ENCODE data around the gene CD48.

The CD48 gene, protein sequence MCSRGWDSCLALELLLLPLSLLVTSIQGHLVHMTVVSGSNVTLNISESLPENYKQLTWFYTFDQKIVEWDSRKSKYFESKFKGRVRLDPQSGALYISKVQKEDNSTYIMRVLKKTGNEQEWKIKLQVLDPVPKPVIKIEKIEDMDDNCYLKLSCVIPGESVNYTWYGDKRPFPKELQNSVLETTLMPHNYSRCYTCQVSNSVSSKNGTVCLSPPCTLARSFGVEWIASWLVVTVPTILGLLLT

DNA sequence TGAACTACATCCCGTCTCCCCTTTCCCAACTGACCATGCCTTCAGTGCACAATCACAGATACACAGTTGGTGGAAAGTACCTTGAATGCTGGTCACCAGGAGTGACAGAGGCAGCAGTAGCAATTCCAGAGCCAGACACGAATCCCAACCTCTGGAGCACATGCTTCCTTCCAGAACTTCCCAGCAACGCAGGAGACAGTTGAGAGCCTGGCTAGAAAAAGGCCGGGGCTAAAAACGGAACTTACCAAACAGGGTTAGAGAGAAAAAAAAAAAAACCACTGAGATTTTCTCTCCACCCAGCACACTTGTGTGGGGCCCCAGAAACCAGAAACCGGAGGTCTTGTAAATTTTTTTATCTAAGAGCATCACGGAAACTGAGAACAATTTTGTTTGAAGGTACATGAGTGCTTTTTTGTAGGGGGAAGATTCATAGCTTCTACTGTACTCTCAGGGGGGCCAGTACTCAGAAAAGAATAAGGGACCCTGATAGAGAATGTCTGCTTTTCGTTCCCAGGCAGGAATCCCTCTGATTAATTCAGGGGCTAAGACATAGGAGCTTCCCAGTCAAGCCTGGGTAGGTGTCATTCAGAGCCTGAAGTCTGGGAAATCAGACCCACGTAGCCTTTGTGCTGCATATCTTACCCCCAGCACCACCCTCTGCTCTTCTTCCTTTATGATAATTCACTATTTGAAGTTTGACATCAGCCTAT is at the start of gene CD48:
TSS of gene CD48 (minus strand) at position 221 of the 710 bp plus-strand sequence. CDS start at position 162, 59 bp downstream.
- DNase-seq (ENCODE audit: low read depth) = no peak

DNA sequence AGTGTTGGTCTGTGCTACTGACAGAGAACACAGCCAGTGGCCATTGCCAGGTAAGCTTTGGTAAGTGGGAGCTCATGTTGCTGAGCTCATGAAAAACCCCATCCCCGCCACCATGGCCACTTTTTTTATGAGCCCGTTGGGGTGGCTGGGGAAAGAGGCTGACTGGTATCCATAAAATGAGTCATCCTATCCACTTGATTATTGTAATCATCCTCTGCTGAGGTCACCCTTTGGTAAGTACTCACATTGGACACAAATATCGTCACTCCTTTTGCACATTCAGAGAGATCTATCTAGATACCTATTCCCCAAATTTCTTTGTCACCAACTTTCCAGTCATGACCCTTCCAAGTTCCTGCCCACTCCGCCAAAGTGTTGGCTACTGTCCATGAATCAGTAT is 49.4 kb upstream of the CD48 start:
- no peak for DNase-seq (ENCODE audit: low read depth)

DNA sequence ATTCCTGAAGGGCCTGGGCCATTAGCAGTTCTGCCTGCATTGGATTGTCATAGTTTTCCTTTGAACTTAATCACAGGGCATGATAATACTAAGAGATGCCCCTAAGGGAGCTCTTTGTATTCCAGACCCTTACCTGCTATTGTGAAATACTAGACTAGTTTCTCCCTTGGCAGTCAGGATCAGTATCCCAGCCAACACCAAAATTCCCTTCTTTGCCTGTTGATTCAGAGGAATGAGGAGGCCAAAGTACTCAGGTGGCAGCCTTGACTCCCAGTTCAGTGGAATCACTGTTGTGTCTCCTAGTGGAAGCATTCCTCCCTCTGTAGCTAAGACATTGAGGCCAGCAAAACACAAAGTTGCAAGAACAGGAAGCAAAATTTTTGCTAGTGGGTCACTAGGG is 48.1 kb upstream of the CD48 start:
- DNase-seq (ENCODE audit: low read depth) = no peak

DNA sequence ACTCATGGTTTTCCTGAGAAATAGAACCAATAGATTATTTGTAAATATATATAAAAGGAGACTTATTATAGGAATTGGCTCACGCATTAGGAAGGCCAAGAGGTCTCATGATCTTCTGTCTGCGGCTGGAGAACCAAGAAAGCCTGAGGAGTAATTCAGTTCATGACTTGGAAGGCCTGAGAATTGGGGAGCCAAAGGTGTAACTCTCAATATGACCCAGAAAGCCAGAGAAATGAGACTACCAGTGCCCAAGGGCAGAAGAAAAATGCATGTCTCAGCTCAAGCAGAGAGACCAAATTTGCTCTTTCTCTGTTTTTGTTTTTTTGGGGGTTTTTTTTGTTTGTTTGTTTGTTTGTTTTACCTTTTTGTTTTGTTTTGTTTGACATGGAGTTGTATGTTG is 46.9 kb upstream of the CD48 start:
- DNase-seq (ENCODE audit: low read depth) = no peak

DNA sequence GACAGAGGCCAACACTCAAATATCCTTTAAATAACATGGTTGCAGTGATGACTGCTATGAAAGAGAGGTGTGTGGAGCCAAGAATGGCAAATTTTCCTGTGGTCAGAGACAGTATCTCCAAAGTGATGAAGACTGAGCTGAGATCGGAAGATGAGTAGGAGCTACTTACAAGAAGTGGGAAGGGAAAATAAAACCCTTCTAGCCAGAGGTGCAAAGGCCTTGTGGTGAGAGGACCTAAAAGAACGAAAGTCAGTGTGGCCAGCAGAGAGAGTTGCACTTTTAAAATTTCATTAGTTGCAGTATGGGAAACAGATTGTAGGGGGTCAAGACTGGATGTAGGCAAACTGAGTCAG is 45.2 kb upstream of the CD48 start:
- no peak for DNase-seq (ENCODE audit: low read depth)

DNA sequence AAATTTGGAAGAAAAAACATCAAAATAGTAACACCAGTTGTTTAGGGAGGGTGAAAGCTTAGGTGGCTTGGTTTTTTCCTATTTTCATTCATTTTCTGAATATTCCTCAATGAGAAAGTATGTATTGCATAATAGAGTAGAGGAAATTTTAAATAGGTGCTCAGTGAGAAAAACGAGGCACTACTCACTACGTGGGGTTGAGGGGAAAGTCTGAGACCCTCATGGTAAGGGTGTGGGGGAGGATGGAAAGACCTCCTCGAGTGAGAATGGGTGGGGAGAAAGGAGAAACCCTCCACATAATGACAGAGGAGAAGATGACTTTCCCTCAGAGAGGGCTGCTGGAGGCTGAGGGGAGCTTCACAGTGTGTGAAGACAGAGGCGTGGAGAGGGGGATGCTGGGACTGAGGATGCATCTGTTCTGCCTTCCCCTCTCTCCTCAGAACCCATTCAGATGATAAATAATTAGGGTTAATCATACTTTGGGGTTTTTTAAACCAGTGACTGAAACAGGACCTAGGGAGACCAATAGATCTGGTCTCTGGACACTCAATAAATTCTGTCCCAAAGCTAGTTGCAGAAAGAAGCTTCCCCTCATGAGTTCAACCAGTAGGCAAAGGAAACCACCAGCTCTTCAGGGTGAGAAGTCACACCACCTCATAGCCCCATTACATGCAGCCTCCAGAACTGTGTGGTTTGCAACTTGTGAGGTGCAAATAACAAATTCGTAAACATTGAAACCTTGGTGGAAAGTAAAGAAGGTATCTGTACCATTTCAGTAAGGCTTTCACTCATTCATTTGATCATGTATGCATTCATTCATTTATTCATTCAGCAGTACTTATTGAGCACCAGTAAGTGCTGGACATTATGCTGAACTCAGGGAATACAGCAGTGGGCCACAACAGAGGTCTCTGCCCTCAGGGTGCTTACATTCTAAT is 44.6 kb upstream of the CD48 start:
- no peak for DNase-seq (ENCODE audit: low read depth)

DNA sequence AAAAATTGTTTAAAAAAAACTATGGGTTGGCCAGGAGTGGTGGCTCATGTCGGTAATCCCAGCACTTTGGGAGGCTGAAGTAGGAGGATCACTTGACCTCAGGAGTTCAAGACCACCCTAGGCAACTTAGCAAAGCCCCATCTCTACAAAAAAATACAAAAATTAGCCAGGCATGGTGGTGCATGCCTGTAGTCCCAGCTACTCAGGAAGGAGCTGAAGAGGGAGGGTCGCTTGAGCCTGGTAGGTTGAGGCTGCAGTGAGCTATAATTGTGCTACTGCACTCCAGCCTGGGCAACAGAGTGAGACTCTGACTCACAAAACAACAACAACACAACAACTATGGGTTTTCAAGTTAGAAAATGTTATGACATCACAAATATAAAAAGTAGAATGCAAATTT is 43.8 kb upstream of the CD48 start:
- DNase-seq (ENCODE audit: low read depth) = no peak

DNA sequence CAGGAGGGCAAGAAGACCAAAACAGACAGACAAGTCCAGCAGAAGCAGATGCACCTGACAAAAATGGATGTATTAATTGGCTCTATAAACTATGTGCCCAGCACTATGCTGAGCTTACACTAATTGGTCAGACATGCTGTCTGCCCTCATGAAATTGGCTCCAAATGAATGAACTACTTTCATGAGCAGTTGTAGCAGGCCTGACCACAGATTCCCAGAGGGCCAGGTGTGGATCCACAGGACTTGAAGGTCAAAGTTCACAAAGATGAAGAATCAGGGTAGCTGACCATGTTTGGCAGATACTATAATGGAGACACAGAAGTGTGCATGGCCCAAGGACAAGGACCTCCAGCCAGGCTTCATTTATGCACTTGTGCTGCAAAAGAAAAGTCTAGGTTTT is 42.0 kb upstream of the CD48 start:
- no peak for DNase-seq (ENCODE audit: low read depth)

DNA sequence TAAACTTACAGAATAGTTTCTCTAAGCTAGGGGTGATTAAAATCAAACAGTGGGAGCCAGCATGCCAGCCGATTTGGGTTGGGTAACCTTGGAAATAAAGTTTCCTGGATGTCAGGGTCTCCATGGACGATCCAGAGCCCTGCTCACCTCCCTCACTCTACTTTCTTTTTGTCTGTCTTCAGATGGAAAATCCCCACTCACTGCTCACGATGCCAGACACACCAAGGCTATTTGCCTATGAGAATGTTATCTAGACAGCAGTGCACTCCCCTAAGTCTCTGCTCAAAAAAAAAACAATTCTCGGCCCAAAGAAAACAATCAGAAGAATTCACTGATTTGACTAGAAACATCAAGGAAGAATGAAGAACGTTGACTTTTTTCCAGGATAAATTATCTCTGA is 41.3 kb upstream of the CD48 start:
- no peak for DNase-seq (ENCODE audit: low read depth)

DNA sequence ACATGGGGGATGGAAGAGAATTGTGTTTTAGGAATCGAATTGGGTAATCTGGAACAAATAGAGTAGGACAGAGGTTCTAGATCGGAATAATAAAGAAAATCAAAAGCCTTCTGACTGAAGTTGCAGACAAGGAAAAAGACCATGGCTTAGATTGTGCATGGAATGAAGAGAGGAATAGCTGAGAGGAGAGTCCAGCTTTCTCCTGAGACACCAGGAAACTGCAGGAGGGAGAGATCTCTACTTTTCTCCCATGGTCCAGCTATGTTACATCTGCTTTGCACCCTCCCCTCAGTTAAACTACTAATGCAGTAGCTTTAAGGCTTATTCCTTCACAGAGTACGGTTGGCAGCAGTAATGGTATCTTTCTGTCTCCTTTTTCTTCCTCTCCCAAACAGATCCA is 40.8 kb upstream of the CD48 start:
- DNase-seq (ENCODE audit: low read depth) = no peak

DNA sequence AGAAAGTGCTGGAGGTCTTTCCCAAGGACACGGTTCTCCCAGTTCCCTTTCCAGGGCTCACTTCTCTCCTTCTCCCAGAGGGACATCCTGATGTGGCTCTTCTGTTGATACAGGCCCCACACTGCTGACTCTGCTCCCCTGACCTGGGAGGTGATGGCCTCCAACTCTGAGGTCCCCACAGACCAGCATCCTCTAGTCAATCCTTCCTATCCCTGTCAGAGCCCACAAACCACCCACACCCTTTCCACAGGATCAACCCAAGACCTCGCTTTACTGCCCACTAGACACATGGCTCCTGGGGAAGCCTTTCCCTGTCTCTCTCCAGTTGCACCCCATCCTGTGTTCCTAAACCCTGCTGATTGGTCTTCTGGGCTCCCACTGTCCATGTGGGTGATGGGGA is 39.0 kb upstream of the CD48 start:
- DNase-seq (ENCODE audit: low read depth) = no peak

DNA sequence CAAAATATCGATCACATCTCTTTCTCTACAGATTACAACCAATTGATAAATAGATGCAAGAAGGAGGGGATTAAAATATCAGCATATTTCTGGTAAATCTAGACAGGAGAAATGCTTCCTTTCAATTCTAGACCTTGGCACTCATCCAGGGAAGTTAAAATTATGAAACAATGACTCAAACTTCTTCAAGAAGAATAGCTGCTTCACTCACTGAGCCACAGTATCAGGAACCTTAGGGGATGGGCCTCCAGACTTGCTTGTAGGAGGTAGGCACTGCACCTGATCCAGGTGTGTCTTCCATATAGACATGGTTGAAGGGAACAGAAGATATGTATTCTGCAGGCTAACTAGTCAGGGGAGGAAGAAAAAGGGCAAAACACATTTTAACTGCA is 37.3 kb upstream of the CD48 start:
- DNase-seq (ENCODE audit: low read depth) = no peak

DNA sequence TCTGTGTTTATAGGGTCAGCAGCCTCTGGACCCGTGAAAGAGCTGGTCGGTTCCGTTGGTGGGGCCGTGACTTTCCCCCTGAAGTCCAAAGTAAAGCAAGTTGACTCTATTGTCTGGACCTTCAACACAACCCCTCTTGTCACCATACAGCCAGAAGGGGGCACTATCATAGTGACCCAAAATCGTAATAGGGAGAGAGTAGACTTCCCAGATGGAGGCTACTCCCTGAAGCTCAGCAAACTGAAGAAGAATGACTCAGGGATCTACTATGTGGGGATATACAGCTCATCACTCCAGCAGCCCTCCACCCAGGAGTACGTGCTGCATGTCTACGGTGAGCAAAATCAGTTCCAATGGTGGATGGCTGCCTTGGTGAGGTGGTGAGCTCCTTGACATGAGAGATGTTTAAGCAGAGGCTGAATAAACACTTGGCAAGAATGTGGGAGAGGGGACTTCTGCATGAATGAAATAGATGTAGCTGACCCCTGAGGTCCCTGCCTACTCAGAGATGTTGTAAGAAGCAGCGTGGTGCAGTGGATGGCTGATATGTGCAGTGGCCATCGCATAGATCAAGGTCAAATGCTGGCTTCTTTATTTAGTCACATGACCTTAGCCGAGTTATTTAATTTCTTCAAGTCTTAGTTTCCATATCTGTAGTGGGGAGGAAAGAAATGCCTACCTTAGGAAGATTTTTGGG is 36.7 kb upstream of the CD48 start:
- DNase-seq (ENCODE audit: low read depth) = no peak

DNA sequence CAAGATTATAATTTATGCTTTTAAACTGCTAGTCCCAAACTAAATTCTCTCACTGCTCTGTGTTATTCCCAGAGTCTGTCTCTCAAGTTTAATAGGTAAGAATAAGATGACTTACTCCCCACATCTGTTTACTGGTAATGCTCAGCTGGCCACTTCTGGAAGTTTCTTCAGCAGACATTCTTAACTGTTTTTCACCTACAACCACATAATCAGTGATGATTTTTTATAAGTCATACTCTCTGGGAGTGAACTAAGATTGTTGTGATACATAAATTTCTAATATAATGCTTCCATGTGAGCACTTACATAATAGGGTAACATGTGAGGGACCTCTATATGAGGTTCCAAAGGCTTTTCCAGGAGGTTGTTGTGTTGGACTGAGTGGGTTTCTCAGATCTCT is 36.1 kb upstream of the CD48 start:
- DNase-seq (ENCODE audit: low read depth) = no peak

DNA sequence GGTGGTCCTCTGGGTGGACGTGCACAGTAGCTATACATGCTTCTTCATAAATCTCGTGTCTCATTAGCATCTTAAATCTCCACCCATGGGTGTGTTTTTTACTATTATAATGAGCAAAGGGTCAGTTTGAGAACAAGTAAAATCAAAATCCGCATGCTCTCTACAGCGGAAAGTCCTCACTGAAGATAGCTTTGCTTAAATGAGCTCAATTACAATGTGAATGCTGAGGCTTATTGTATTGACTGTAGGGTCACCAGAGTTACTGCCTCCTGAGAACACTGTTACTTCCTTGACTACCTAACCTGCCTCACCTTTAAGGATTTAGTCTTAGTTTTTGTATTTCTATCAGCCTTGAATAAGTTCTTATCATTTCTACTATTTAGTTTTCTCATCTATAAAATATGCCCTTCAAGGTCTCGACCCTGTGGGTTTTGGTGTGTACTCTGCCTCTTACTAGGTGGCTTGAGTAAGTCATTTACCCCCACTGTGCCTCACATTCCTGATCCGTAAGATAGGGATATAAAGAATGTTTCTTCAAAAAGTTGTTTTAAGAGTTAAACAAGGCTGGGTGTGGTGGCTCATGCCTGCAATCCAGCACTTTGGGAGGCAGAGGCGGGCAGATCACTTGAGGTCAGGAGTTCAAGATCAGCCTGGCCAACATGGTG is 35.3 kb upstream of the CD48 start:
- DNase-seq (ENCODE audit: low read depth) = no peak

DNA sequence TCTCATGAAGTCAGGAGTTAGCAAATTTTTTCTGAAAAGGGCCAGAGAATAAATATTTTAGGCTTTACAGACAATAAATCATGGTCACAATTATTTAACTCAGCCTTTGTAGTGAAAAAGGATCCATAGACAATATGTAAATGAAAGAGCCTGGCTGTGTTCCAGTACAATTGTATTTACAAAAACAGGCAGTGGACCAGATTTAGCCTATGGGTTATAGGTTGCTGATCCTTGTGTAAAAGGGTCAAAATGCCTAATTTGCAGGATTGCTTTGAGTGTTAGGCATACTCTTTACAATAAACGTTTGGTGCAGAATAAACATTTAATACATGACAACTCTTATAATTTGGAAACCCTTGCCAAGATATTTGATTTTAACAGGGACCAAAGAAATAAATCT is 33.9 kb upstream of the CD48 start:
- no peak for DNase-seq (ENCODE audit: low read depth)

DNA sequence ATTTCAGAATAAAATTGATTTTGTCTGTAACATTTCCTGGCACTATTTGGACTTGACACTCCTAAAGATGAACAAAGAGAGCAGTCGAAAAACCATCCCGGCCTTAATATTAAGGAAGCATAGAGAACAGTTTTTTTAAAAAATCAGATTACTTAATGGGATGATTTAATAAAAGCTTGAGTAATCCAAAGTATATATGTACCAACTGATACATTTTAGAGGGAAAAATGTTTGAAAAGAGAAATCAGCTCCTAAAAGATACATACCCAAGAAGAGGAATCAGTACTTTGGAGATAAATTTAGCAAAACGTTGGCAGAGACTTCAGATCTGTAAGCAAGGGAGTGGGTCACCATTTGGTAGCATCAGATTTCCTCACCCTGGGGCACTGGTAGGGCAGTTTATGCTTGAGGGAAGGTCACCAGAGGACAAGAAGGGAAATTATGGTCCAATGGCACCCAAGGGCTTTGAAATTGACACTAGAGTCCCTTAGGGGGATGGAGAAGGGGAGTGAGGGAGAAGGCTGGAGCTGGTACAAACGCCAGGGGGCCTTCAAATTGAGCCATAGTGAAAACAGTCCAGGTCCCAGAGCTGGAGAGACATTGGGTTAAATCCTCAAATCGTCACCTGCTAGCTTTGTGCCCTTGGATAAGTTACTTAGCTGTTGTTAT is 33.4 kb upstream of the CD48 start:
- no peak for DNase-seq (ENCODE audit: low read depth)

DNA sequence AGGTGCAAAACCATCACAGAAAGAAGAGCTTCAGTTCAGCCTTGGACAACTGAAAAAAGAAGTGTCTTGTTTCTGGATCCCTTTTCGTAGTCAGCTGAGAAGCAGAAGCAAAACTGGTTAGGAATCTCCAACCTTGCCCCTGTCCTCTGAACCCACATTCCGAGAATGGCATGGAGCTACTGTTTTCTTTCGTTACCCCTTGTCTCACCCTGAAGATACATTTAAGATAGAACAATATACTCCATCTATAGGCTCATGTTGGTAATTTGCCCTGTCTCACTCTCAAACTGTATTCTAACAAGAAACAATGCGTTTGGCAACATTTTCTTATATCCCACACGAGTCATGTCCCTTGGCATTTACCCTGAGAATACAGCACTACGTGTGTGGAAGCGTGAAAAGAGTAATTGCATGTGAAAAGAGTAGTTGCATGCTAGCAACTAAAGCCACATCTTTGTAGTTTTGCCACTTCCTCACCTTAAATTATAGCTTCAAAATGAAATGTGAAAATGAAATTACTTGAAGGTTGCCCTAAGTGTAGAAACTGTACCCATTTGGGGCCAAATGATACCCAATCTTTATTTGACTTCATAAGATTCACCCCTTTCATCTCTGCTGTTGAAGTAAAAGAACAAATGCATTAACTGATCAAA is 32.7 kb upstream of the CD48 start:
- DNase-seq (ENCODE audit: low read depth) = no peak

DNA sequence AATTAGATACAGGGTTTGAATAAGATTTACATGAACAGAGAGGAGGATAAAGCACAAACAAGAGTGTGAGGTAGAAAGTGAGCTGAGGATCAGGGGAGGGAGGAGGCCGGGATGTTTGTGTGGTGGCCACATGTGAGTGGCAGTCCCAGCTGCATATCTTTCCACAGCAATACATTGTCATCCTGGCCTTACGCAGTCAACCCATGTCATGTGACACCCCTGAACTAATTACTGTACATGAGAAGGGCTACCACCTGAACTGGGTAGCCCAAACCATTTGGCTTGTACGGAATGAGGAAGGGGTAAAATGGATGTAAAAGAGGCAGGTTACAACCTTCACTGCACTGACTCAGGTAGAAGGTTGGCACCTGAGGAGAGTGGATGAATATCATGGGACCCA is 31.6 kb upstream of the CD48 start:
- no peak for DNase-seq (ENCODE audit: low read depth)

DNA sequence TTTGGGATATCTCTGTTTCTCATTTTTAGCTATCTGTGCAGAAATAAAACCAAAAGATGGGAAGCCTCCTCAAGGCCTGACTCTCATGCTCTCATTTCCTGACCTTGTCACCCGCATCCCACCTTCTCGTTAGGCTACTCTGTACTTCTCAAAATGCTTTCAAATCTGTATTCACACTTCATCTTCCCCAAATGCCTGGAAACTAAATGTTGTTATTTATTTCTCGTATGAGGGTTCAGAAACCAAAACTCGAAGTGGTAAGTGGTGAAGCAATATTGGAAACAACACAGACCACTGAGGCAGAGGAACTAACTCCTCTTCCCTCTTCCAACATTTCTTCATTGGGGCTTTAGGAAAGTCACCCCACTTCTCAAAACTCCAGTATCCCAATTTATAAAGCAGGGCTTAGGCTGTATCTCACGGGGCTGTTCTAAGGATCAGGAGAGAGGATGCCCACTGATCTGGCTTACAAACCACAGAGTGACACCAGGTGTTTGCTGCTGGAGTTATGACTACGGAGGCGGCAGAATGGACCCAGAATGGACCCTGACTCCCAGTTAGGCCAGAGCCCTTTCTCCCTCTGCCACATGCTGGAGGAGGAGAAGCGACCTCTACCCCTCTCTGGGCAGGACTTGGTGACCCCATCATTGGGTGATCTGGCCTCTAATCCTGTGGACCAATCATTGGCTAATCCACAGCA is 31.0 kb upstream of the CD48 start:
- DNase-seq (ENCODE audit: low read depth) = no peak
